ENCODE data around the gene PPIA. TPM values are rescaled to one million over a fixed set of nuclear protein-coding genes. Genes with fewer than 3 reads are reported as not detected.

PPIA gene
- polyA plus RNA-seq, 3 donors, result 1,614 to 2,276 (median 2,037) TPM

- Histone ChIP-seq H2AFZ (ENCODE audit: insufficient read depth, low read depth, low read length, poor library complexity, severe bottlenecking) (no peak overlapping the region), H3K9ac (ENCODE audit: insufficient read depth, low read length, poor library complexity, severe bottlenecking) (no peak overlapping the region), H3K9me3 (replicated peaks in 1 of 2; ENCODE audit: control insufficient read depth in 1 of 2, insufficient read depth in 1 of 2, low read length in 2 of 2) (no peaks in the 10 kb centered on the region), H3K27me3 (ENCODE audit: control insufficient read depth in 2 of 2, insufficient read depth in 2 of 2, low read length in 2 of 2) (no peaks in the 10 kb centered on the region), H3K4me2 (replicated peaks; ENCODE audit: extremely low read depth, low read length, poor library complexity, severe bottlenecking) (no peak overlapping the region), H3K4me1 (ENCODE audit: control insufficient read depth in 1 of 2, insufficient read depth in 2 of 2, low read length in 2 of 2) (no peaks in the 10 kb centered on the region), H3K36me3 (replicated peaks in 1 of 2; ENCODE audit: control insufficient read depth in 1 of 2, insufficient read depth in 2 of 2, low read length in 2 of 2) (no peaks in the 10 kb centered on the region), H3K79me2 (ENCODE audit: insufficient read depth, low read length) (no peaks in the 10 kb centered on the region), H3K4me3 (replicated peaks in 1 of 3; ENCODE audit: low read depth in 2 of 3, low read length in 3 of 3) (no peak overlapping the region), H4K20me1 (ENCODE audit: insufficient read depth, low read length) (no peaks in the 10 kb centered on the region), H3K27ac (ENCODE audit: low read depth in 1 of 2, low read length in 2 of 2) (no peak overlapping the region)
- no peak for TF ChIP-seq CTCF (IDR thresholded peaks at IDR 0.05)
- Mint-ChIP-seq H3K4me1 (no peaks in the 10 kb centered on the region), H3K27me3 (ENCODE audit: low read depth in 3 of 3) (peaks cover 0 to 1% (median 1%) of the 10 kb centered on the region in 3 donors), H3K9me3 (no peaks in the 10 kb centered on the region), H3K36me3 (no peaks in the 10 kb centered on the region), H3K4me3 (no peak overlapping the region), H3K27ac (no peak overlapping the region)
- intact Hi-C loops (cut with micrococcal nuclease), result no loop called here
- 100% methylated on average over 2 of the region's 2 CpGs for WGBS (ENCODE audit: insufficient coverage)
- DNase-seq, result no peak
These were observed 18.4 kb downstream of the PPIA start for GRCh38 chr7:44814919-44815318.

- Mint-ChIP-seq H3K9me3 (no peaks in the 10 kb centered on the region), H3K36me3 (peaks cover 0 to 3% of the 10 kb centered on the region in 2 donors), H3K4me3 (no peak overlapping the region), H3K4me1 (peaks cover 16% of the 10 kb centered on the region), H3K27ac (no peak overlapping the region), H3K27me3 (ENCODE audit: low read depth in 3 of 3) (peaks cover 1 to 2% (median 1%) of the 10 kb centered on the region in 3 donors)
- Histone ChIP-seq H3K4me3 (replicated peaks in 1 of 3; ENCODE audit: low read depth in 2 of 3, low read length in 3 of 3) (no peak overlapping the region), H3K79me2 (ENCODE audit: insufficient read depth, low read length) (no peaks in the 10 kb centered on the region), H3K4me2 (replicated peaks; ENCODE audit: extremely low read depth, low read length, poor library complexity, severe bottlenecking) (no peak overlapping the region), H3K27ac (ENCODE audit: low read depth in 1 of 2, low read length in 2 of 2) (no peak overlapping the region), H3K9me3 (replicated peaks in 1 of 2; ENCODE audit: control insufficient read depth in 1 of 2, insufficient read depth in 1 of 2, low read length in 2 of 2) (no peaks in the 10 kb centered on the region), H3K9ac (ENCODE audit: insufficient read depth, low read length, poor library complexity, severe bottlenecking) (no peak overlapping the region), H3K4me1 (ENCODE audit: control insufficient read depth in 1 of 2, insufficient read depth in 2 of 2, low read length in 2 of 2) (peaks cover 12 to 13% of the 10 kb centered on the region in 2 donors), H3K36me3 (replicated peaks in 1 of 2; ENCODE audit: control insufficient read depth in 1 of 2, insufficient read depth in 2 of 2, low read length in 2 of 2) (no peaks in the 10 kb centered on the region), H2AFZ (ENCODE audit: insufficient read depth, low read depth, low read length, poor library complexity, severe bottlenecking) (no peak overlapping the region), H4K20me1 (ENCODE audit: insufficient read depth, low read length) (no peaks in the 10 kb centered on the region), H3K27me3 (ENCODE audit: control insufficient read depth in 2 of 2, insufficient read depth in 2 of 2, low read length in 2 of 2) (no peaks in the 10 kb centered on the region)
- DNase-seq, result no peak
- no peak for TF ChIP-seq CTCF (IDR thresholded peaks at IDR 0.05)
- no CpG with 5 or more reads among the region's 2 CpGs for WGBS (ENCODE audit: insufficient coverage)
- intact Hi-C loops (cut with micrococcal nuclease), result no loop called here
These were observed 22.8 kb downstream of the PPIA start for GRCh38 chr7:44819292-44819691.
